Stimulated activated naive CD4-positive, alpha-beta T cell (primary cell): Measurements from ENCODE around the gene SENP6.
"Not testable (repeated sequence)": the region's sequence is repeated elsewhere in the genome, so short reads cannot be mapped to it uniquely, and the experiment has no call there.

Experiments used
- DNase-seq, 6 experiments: peaks; one replicate each; lab custom pipeline; 2025; lab: John Stamatoyannopoulos, UW

Gene SENP6, protein sequence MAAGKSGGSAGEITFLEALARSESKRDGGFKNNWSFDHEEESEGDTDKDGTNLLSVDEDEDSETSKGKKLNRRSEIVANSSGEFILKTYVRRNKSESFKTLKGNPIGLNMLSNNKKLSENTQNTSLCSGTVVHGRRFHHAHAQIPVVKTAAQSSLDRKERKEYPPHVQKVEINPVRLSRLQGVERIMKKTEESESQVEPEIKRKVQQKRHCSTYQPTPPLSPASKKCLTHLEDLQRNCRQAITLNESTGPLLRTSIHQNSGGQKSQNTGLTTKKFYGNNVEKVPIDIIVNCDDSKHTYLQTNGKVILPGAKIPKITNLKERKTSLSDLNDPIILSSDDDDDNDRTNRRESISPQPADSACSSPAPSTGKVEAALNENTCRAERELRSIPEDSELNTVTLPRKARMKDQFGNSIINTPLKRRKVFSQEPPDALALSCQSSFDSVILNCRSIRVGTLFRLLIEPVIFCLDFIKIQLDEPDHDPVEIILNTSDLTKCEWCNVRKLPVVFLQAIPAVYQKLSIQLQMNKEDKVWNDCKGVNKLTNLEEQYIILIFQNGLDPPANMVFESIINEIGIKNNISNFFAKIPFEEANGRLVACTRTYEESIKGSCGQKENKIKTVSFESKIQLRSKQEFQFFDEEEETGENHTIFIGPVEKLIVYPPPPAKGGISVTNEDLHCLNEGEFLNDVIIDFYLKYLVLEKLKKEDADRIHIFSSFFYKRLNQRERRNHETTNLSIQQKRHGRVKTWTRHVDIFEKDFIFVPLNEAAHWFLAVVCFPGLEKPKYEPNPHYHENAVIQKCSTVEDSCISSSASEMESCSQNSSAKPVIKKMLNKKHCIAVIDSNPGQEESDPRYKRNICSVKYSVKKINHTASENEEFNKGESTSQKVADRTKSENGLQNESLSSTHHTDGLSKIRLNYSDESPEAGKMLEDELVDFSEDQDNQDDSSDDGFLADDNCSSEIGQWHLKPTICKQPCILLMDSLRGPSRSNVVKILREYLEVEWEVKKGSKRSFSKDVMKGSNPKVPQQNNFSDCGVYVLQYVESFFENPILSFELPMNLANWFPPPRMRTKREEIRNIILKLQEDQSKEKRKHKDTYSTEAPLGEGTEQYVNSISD

GRCh38 chr6:75601304-75602245, at the start of gene SENP6:
SENP6 (plus strand) TSS chr6:75601880; CDS start chr6:75602525, 645 bp downstream.
- peak; percentile 58 to 92 (median 75) for DNase-seq

- no peak for DNase-seq
These were observed 45.4 kb upstream of the SENP6 start for GRCh38 chr6:75556240-75556639.

- DNase-seq, result no peak
These were observed 44.6 kb upstream of the SENP6 start for GRCh38 chr6:75557068-75557467.

GRCh38 chr6:75563032-75563431, 38.6 kb upstream of the SENP6 start:
- DNase-seq, result peak in 1 of 6 experiments; percentile 1

DNA sequence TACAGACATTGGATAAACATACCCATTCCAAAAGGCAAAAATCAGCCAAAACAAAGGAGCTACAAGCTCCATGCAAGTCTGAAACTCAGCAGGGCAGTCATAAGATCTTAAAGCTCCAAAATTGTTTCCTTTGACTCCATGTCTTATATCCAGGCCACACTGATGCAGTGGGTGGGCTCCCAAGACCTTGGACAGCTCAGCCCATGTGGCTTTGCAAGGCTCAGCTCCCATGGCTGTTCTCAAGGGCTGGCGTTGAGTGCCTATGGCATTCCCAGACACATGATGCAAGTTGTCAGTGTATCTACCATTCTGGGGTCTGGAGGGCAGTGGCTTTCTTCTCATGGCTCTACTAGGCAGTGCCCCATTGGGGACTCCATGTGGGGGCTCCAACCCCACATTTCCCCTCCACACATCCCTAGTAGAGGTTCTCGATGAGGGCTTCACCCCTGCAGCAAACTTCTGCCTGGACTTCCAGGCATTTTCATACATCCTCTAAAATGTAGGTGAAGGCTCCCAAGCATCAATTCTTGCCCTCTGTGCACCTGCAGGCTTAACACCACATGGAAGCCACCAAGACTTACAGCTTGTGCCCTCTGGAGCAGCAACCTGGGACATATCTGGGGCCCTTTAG, 35.4 kb upstream of the SENP6 start:
- DNase-seq, result no peak

GRCh38 chr6:75568100-75568499, 33.6 kb upstream of the SENP6 start:
- DNase-seq, result no peak

DNA sequence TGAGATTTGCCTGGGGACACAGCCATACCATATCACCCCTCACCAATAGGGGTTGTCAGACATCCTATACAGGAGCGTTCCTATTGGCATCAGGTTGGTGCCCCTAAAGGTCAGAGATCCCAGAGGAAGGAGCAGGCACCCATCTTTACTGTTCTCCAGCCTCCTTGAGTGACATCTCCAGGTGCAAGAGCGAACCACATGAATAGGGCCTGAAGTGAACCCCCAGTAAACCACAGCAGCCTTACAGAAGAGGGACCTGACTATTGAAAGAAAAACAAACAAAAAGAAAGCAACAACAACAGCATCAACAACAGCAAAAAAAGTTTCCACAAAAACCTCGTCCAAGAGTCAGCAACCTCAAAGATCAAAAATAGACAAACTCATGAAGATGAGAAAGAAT, 32.7 kb upstream of the SENP6 start:
- no peak for DNase-seq

GRCh38 chr6:75570671-75571070, 31.0 kb upstream of the SENP6 start:
- DNase-seq, result not testable (repeated sequence)

- DNase-seq, result no peak
These were observed 29.6 kb upstream of the SENP6 start for GRCh38 chr6:75572072-75572471.

- DNase-seq, result no peak
These were observed 21.7 kb upstream of the SENP6 start for GRCh38 chr6:75579951-75580350.

- no peak for DNase-seq
These were observed 20.4 kb upstream of the SENP6 start for GRCh38 chr6:75581231-75581630.

GRCh38 chr6:75584552-75584951, 17.1 kb upstream of the SENP6 start:
- DNase-seq, result not testable (repeated sequence)

DNA sequence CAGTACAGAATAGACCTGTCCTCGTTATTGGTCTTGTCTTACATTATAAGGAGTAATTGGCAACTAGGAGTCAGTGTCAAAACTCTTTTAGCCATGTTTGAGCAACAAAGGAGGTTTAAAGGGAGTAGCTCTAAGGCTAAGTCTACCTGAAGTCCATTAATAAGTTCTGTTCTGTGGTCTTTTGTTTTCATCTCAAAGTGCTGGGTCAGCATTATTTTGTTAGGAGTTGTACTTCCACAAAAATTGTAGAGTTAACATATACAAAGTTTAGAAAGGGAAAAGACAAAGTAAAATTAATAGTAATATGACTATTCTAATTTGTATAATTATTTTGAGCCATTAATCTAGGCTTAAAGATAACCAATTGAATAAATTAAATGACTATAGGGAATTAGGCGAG, 12.7 kb upstream of the SENP6 start:
- no peak for DNase-seq

GRCh38 chr6:75590370-75590769, 11.3 kb upstream of the SENP6 start:
- DNase-seq, result no peak

DNA sequence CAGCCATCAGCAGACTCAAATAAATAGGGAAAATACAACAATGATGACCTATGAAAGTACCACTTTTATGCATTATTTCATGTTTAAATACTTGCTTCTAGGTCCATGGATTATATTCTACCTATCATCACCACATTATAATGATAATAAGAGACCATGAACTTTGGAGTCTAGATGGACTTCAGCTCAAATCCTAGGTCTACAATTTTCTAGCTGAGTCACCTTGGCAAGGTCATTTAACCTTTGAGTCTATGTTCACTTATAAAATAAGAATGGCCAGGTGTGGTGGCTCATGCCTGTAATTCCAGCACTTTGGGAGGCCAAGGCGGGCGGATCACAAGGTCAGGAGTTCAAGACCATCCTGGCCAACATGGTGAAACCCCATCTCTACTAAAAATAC, 5.3 kb upstream of the SENP6 start:
- not testable (repeated sequence) for DNase-seq

DNA sequence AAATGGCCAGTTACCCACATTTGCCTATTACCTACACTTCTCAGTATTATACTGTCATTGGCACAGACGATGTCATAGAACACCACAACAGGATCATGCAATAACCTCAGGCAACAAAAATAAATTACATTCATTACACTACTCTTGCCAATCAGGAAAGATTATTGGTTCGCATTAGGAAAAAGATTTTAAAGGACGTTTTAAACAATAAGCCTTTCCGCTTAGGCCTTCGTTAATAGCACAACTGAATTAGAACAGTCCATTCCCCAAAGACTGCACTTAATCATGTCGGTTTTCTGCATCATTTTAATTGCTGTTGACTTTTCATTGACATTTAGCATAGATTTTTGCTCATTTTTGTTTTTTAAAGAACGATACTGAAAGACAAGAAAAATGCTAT, 912 bp upstream of the SENP6 start:
- DNase-seq, result no peak

DNA sequence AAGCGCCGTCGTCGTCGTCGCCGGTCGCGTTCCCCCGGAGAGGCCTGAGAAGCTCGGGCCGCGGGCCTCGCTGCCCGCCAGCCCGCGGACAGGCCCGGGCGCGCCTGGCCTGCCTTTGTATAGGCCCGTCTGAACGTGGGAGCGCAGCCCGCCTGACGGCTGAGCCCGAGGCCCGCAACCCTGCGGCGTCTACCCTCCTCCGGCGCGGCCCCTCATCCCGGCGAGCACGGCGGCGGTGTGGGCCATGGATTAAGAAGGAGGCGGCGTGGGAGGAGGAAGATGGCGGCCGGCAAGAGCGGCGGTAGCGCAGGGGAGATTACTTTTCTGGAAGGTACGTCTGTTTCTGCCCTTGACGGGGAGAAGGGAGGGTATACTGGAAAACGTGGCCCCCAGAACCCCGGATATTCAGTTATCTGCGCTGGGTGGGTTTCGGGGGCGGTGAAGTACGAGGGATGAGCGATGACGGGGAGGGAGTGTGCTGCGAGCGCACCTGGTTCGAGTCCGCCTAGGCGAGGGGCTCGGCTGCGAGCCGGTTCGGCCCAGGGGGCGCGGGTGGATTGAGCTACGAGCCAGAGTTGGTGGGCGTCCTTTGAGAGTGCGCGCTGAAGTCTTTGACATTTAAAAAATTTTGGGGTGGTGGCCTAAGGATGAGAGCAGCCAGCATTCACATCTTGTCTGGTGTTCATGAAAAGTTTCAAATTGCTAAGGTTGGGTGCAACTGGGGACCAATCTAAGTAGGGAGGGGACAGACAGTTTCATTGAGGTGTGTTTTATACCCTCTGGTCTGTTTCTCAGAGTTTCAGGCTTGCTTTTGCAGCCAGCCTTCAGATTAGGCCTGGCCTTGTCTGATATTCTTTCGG, 796 bp downstream of the SENP6 start:
- DNase-seq, result peak; percentile 39 to 89 (median 72)

DNA sequence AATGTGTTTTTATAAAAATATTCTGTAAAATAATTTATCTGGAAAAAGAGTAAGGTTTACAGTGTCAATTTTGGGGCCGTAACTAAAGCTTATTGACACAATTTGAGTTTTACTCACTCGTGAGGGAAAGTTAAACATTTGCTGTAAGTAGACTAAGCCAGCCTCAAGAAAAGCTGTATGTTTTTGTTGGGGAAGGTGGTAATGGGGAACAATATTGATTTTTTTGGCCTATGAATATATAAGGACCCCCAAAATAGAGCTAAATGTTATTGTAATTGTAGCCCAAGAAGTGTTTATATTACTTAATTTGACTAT, 1.4 kb downstream of the SENP6 start:
- no peak for DNase-seq

DNA sequence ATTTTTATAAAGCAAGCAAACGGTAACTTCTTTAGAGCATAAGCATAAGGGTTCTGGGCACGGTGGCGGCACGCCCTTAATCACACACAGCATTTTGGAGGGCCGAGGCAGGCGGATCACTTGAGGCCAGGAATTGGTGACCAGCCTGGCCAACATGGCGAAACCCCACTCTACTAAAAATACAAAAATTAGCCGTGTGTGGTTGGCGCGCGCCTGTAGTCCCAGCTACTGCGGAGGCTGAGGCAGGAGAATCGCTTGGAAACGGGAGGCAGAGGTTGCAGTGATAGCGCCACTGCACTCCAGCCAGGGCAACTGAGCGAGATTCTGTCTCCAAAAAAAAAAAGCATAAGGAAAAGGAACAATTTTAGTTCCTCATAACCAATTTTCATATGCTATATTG, 2.6 kb downstream of the SENP6 start:
- no peak for DNase-seq

DNA sequence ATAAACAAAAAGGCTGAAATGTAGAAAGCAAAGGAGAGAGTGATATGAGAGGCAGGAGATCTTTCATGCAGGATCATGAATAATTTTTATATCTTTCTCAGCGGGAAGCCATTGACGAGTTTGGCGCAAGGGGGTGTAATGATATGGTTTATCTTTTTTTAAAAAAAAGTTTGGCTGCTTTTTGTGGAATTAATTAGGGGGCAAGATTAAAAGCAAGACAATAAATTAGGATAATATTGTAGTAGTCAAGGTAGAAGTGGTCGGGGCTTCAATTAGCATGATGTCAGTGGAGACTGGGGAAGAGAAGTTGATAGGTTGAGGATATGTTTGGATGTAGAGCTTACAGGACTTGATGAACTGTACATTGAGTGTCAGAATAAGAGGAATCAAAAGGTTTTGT, 4.0 kb downstream of the SENP6 start:
- no peak for DNase-seq
